Esophagus squamous epithelium (tissue), 4 donors: ENCODE measurements around the gene SUPT3H.

Experiments used
- POLR2A ChIP-seq, 4 donors: fragments of 450-650 bp; IDR thresholded peaks; one replicate each; pipeline ENCODE4 v1.6.1; 2017; ENCODE audit warnings: antibody characterized with exemption in 4 of 4, mild to moderate bottlenecking in 4 of 4, moderate library complexity in 3 of 4
- TF ChIP-seq, protein P1 (sequence below), 6 experiments: fragments of 450-650 bp in 4 of 6; fragments of 200-600 bp in 2 of 6; sonication (generic) in 2 of 6; IDR thresholded peaks; one replicate each; pipeline ENCODE4 v1.5.1; 2016 to 2019; ENCODE audit warnings: antibody characterized with exemption in 6 of 6, mild to moderate bottlenecking in 4 of 6, moderate library complexity in 4 of 6

DNA sequence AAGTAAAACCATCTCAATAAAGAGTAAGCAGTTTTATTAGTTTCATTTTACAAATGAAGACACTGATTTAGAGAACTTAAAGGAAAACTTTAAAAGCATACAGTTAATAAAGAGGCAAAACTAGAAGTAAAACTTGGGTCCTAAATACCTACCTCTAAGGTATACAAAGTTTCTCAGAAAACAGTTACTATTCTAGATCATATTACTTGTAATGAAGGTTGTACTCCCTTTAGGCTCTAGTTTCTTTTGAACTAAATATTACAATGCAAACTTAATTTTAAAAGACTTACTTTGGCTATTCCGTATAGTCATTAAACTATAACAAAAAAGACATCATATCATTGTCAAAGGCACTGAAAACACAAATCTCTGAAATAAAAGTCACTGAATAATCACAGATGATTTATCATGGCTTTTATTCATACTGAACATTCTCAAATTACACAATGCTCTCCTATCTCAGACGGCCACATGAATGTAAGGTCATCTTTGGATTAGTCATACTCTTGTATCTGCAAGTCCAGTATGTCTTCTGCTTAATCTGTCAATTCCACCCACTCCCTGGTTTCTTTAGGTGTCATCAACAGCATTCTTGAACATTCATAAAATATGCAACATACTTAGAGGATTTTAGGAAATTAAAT is 411.2 kb downstream of the SUPT3H start:
- TF ChIP-seq, protein P1, sequence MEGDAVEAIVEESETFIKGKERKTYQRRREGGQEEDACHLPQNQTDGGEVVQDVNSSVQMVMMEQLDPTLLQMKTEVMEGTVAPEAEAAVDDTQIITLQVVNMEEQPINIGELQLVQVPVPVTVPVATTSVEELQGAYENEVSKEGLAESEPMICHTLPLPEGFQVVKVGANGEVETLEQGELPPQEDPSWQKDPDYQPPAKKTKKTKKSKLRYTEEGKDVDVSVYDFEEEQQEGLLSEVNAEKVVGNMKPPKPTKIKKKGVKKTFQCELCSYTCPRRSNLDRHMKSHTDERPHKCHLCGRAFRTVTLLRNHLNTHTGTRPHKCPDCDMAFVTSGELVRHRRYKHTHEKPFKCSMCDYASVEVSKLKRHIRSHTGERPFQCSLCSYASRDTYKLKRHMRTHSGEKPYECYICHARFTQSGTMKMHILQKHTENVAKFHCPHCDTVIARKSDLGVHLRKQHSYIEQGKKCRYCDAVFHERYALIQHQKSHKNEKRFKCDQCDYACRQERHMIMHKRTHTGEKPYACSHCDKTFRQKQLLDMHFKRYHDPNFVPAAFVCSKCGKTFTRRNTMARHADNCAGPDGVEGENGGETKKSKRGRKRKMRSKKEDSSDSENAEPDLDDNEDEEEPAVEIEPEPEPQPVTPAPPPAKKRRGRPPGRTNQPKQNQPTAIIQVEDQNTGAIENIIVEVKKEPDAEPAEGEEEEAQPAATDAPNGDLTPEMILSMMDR (IDR thresholded peaks at IDR 0.05): no peak
- TF ChIP-seq POLR2A (IDR thresholded peaks at IDR 0.05): no peak
